GM12872 (cell line): ENCODE measurements around the gene CDC5L.

ENCODE experiments used
- TF ChIP-seq, protein P1 (sequence below): IDR thresholded peaks from 3 replicates; pipeline ENCODE4 v1.5.1; 2011; ENCODE audit warnings: low read depth, mild to moderate bottlenecking, low read length, moderate library complexity; ENCODE audit not compliant: insufficient read depth

The CDC5L gene

GRCh38 chr6:44442833-44443444 lies 55.4 kb downstream of the CDC5L start:
- TF ChIP-seq, protein P1, sequence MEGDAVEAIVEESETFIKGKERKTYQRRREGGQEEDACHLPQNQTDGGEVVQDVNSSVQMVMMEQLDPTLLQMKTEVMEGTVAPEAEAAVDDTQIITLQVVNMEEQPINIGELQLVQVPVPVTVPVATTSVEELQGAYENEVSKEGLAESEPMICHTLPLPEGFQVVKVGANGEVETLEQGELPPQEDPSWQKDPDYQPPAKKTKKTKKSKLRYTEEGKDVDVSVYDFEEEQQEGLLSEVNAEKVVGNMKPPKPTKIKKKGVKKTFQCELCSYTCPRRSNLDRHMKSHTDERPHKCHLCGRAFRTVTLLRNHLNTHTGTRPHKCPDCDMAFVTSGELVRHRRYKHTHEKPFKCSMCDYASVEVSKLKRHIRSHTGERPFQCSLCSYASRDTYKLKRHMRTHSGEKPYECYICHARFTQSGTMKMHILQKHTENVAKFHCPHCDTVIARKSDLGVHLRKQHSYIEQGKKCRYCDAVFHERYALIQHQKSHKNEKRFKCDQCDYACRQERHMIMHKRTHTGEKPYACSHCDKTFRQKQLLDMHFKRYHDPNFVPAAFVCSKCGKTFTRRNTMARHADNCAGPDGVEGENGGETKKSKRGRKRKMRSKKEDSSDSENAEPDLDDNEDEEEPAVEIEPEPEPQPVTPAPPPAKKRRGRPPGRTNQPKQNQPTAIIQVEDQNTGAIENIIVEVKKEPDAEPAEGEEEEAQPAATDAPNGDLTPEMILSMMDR = no peak

DNA sequence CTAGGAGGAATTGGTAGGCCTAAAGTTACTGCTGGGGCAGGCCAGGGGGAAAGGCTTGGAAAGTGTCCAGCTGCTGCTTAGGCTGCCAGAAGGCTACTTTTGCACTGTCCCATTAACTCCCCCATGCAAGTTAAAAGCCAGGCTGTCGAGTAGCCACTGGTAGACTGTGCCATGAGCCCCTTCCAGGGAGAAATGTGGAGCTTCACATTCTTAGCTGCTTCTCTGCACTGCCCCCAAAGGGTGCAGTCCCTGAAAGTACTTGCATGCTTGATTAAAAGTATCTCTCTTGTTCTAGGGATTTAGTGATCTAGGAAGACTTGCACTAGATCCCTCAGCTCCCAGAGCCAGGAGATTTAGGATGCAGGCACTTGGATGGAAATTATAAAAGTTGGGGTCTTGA lies 57.3 kb downstream of the CDC5L start:
- TF ChIP-seq, protein P1 = no peak

DNA sequence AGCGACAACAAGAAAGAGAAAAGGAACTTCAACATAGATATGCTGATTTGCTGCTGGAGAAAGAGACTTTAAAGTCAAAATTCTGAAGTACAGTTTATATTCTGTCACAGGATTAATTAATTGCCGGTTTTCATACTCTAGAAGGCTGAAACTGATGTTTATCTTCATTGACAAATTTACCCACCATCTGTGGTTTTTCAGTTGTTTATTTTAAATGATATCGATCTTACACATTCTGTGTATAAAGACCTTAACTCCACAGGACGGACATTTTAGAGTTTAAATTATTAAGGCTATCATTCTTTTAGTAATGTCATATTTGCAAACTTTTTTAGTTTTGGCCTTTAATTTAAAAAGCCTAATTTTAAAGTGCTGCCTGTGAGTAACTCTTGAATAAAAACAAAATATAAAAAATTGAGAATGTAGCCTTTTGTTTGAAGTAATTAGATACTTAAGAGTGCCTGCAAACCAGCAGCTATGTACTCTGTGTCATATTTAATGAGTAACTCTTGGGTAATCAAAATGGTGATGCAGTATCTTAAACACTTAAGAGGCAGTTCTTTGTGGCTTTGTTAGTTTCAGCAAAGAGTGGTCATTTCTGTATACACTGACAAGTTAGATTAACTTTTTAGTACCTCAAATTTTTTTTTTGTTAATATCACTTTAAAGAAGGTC lies 59.3 kb downstream of the CDC5L start:
- TF ChIP-seq, protein P1 = no peak

DNA sequence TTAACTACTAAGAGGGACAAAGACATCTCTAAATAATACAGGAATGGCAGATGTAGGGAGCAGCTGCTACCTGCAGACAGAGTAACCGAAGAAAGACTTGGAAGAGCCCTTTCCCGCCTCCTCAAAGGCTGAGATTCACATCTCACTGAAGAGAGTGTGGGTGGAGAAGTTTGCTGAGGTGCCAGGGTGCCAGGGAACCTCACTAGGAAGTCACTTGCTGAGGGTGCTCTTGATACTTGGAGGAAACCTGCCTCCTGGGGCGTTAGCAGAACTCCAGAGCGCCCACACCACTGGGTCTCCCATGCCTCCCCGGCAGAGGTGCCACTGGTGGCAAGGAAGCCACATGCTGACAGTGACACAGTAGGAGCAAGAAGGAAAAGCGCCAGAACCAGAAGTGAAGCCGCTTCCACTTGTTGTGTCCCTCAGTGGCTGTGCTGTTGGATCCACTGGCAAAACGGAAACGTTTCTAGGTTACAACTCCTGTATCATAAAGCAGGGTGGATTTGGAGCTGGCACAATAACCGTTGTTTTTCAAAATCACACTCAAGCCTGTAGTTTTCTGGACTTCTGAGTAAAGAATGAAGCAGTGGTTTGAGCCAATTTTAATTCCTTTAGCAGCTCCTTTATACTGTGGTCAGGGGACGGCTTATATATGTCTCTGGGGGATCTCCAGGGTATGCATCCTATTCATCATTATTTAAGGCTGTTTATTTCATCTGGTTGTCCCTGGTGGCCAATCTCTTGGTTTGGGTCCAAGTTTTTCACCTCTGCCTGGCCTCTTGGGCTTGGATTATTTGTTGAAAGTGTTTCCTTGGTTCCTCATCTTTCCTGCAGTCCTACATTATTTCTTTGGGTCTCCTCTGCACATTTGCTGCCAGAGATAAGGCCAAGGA lies 64.5 kb downstream of the CDC5L start:
- TF ChIP-seq, protein P1 = no peak

DNA sequence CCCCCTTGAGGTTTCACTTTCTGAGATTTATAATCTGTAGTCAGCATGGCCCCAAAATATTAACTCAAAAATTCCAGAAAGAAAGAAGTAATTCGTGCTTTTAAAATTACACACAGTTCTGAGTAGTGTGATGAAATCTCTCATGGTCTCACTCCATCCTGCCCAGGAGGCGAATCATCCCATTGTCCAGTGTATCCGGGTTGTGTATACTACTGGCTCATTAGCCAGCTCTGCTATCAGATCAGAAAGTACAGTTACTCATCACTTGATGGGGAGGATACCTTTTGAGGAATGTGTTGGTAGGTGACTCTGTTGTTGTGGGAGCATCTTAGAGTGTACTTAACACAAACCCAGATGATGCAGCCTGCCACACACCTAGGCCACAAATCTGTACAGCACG lies 65.2 kb downstream of the CDC5L start:
- TF ChIP-seq, protein P1 = no peak

GRCh38 chr6:44453146-44453545 lies 65.6 kb downstream of the CDC5L start:
- TF ChIP-seq, protein P1 = no peak

DNA sequence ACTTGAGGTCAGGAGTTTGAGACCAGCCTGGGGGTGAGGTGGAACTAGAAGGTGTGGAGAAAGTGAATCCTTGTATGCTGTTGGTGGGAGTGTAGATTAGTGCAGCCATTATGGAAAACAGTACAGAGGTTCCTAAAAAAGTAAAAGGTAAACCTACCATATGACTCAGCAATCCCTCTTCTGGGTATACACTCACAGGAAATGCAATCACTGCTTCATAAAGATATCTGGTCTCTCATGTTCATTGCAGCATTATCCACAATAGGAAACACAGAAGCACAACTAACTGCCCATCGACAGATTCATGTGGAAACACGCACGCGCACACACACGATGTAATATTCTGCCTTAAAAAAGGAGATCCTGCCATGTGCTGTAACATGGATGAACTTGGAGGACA lies 66.7 kb downstream of the CDC5L start:
- TF ChIP-seq, protein P1 = no peak
